Smooth muscle cell (in vitro differentiated cells): Measurements from ENCODE around the gene GAB2. TPM values are rescaled to one million over a fixed set of nuclear protein-coding genes. Genes with fewer than 3 reads are reported as not detected.

Experiments
- DNase-seq: peaks from one replicate; lab custom pipeline; 2025; ENCODE audit not compliant: unreplicated experiment; lab: John Stamatoyannopoulos, UW
- H2AFZ ChIP-seq: fragments of 200-600 bp; sonication (generic); 2 replicates; pipeline ENCODE4 v1.6.0; 2016; ENCODE audit warnings: antibody characterized with exemption, low read depth, mild to moderate bottlenecking
- H3F3A ChIP-seq: fragments of 200-600 bp; sonication (generic); 2 replicates; pipeline ENCODE4 v1.6.0; 2017; ENCODE audit warnings: antibody characterized with exemption, low read depth
- H3K27ac ChIP-seq: fragments of 200-600 bp; sonication (generic); 2 replicates; pipeline ENCODE4 v1.5.1; 2016; ENCODE audit warnings: low read depth, mild to moderate bottlenecking
- H3K27me3 ChIP-seq: fragments of 200-600 bp; sonication (generic); 2 replicates; pipeline ENCODE4 v1.6.1; 2016; ENCODE audit warnings: low read depth, mild to moderate bottlenecking
- H3K36me3 ChIP-seq: fragments of 200-600 bp; sonication (generic); 2 replicates; pipeline ENCODE4 v1.5.1; 2016; ENCODE audit warnings: low read depth
- H3K4me1 ChIP-seq: fragments of 200-600 bp; sonication (generic); 2 replicates; pipeline ENCODE4 v1.5.1; 2016; ENCODE audit warnings: low read depth
- H3K4me2 ChIP-seq: fragments of 200-600 bp; sonication (generic); 2 replicates; pipeline ENCODE4 v1.6.0; 2016; ENCODE audit warnings: mild to moderate bottlenecking
- H3K4me3 ChIP-seq: fragments of 200-600 bp; sonication (generic); 2 replicates; pipeline ENCODE4 v1.5.1; 2016; ENCODE audit warnings: mild to moderate bottlenecking
- H3K79me2 ChIP-seq: fragments of 200-600 bp; sonication (generic); 2 replicates; pipeline ENCODE4 v1.6.0; 2016; ENCODE audit warnings: low read depth, mild to moderate bottlenecking
- H3K9ac ChIP-seq: fragments of 200-600 bp; sonication (generic); 2 replicates; pipeline ENCODE4 v1.6.0; 2016; ENCODE audit warnings: low read depth
- H3K9me3 ChIP-seq: fragments of 200-600 bp; sonication (generic); replicated peaks from 2 replicates; pipeline ENCODE4 v1.5.1; 2016; ENCODE audit warnings: low read depth
- H4K20me1 ChIP-seq: fragments of 200-600 bp; sonication (generic); 2 replicates; pipeline ENCODE4 v1.6.0; 2016; ENCODE audit warnings: low read depth
- WGBS: methylation state at CpG from one replicate; pipeline ENCODE4 v1.1.7; 2016; ENCODE audit warnings: low lambda C conversion rate; 5-methylcytosine and 5-hydroxymethylcytosine counted together
- polyA plus RNA-seq: library from polyadenylated mRNA; unstranded; fragments of >200 nt; fragmentation: Nextera tagmentation; extraction: Ambion mirVana; gene quantifications from 2 replicates; pipeline ENCODE4 v1.2.1, GENCODE V29; 2016
- total RNA-seq: library from RNA; depleted of rRNA; stranded (reverse); fragments of >200 nt; gene quantifications from 2 replicates; pipeline ENCODE4 v1.2.3, GENCODE V29; 2014
- TF ChIP-seq, protein P1 (sequence below): fragments of 200-600 bp; sonication (generic); IDR thresholded peaks from 2 replicates; pipeline ENCODE4 v1.5.1; 2017; ENCODE audit warnings: borderline replicate concordance, mild to moderate bottlenecking, antibody characterized with exemption; ENCODE audit not compliant: insufficient read depth, poor library complexity, severe bottlenecking

GAB2 gene
- total and polyA plus RNA-seq, 2 experiments from 2014 or later: 4.2 to 9.7 TPM

- Histone ChIP-seq H3K4me2 (no peak overlapping the region), H3K9ac (no peak overlapping the region), H3K36me3 (no peaks in the 10 kb centered on the region), H3F3A (no peaks in the 10 kb centered on the region), H2AFZ (no peak overlapping the region), H3K4me3 (no peak overlapping the region), H3K9me3 (no peaks in the 10 kb centered on the region), H3K4me1 (peaks cover 30% of the 10 kb centered on the region), H3K27me3 (no peaks in the 10 kb centered on the region), H3K27ac (no peak overlapping the region), H3K79me2 (peaks cover 80% of the 10 kb centered on the region), H4K20me1 (no peaks in the 10 kb centered on the region)
- TF ChIP-seq, protein P1, sequence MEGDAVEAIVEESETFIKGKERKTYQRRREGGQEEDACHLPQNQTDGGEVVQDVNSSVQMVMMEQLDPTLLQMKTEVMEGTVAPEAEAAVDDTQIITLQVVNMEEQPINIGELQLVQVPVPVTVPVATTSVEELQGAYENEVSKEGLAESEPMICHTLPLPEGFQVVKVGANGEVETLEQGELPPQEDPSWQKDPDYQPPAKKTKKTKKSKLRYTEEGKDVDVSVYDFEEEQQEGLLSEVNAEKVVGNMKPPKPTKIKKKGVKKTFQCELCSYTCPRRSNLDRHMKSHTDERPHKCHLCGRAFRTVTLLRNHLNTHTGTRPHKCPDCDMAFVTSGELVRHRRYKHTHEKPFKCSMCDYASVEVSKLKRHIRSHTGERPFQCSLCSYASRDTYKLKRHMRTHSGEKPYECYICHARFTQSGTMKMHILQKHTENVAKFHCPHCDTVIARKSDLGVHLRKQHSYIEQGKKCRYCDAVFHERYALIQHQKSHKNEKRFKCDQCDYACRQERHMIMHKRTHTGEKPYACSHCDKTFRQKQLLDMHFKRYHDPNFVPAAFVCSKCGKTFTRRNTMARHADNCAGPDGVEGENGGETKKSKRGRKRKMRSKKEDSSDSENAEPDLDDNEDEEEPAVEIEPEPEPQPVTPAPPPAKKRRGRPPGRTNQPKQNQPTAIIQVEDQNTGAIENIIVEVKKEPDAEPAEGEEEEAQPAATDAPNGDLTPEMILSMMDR: no peak
- 44% methylated on average over 2 of the region's 2 CpGs for WGBS
- no peak for DNase-seq
These were observed 52.2 kb downstream of the GAB2 start for GRCh38 chr11:78365381-78365792.

DNA sequence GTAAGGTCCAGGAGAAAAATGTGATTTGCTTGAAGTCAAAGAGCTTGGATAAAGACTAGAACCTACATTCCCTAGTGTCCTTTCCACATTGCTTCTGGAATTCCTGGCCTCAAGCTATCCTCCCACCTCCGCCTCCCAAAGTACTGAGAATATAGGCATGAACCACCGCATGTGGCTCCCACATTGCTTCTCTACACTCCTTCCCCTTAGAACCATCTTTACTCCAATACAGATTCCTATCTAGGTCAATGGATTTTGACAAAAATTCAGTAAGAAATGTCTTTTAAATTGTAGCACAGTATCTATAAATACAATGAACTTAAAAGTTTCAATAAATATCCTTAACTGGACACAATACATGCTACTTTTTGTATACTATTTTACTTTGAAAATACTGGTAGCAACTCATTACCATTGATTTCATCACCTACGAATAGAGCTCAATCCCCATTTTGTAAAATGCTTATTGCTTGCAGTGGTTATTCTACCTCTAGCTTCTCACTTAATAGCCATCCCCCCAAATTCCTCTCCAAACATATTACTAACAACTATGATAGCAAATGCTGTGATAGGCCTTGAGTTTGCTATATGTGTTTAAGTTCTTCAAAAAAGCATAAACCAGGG is 53.4 kb downstream of the GAB2 start:
- TF ChIP-seq, protein P1: no peak
- Histone ChIP-seq H3K4me1 (peaks cover 30% of the 10 kb centered on the region), H3K9ac (no peak overlapping the region), H3K36me3 (no peaks in the 10 kb centered on the region), H3K4me3 (no peak overlapping the region), H2AFZ (no peak overlapping the region), H3K27ac (no peak overlapping the region), H3K79me2 (peaks cover 86% of the 10 kb centered on the region), H3F3A (no peaks in the 10 kb centered on the region), H3K4me2 (no peak overlapping the region), H3K27me3 (no peaks in the 10 kb centered on the region), H3K9me3 (no peaks in the 10 kb centered on the region), H4K20me1 (no peaks in the 10 kb centered on the region)
- no peak for DNase-seq
- 84% methylated on average over 3 of the region's 3 CpGs for WGBS

DNA sequence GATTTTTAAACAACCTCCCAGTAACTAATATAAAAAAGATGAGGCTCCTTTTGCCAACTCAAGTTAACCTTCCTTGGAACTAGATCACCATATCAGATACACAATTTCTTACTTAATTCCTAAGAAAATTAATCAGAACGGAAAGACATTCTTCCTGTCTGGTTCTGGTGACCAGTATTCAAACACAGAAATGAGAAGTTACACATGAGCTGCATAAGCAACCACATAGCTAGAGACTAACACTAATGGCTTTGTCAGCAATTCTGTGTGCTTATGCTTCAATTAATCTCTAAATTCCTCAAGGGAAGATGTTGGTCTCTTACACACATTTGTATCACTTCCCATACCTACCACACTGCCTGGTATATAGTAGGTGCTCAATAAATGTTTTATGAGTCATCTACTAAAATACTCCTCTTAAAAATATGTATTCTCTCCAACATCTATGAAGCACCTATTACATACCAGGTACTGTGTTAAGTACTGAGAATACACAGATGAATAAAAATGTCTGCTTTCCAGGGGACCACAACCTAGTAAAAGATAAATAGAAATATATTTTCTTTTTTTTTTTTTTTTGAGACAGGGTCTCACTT is 54.5 kb downstream of the GAB2 start:
- Histone ChIP-seq H3K27me3 (no peaks in the 10 kb centered on the region), H3F3A (no peaks in the 10 kb centered on the region), H4K20me1 (no peaks in the 10 kb centered on the region), H3K79me2 (peaks cover 84% of the 10 kb centered on the region), H3K9ac (no peak overlapping the region), H3K4me3 (no peak overlapping the region), H3K36me3 (no peaks in the 10 kb centered on the region), H3K4me1 (peaks cover 30% of the 10 kb centered on the region), H3K9me3 (peaks cover 4% of the 10 kb centered on the region), H3K27ac (no peak overlapping the region), H2AFZ (no peak overlapping the region), H3K4me2 (no peak overlapping the region)
- TF ChIP-seq, protein P1: no peak
- no peak for DNase-seq
- WGBS: 83% methylated on average over 1 of the region's 1 CpG

GRCh38 chr11:78361228-78361627 is 56.4 kb downstream of the GAB2 start:
- TF ChIP-seq, protein P1: no peak
- H3K27ac ChIP-seq: no peak overlapping the region
- no peak overlapping the region for H2AFZ ChIP-seq

More at GRCh38 chr11:78361228-78361627, 56.4 kb downstream of the GAB2 start:
- Histone ChIP-seq H3K9ac (no peak overlapping the region), H3K9me3 (peaks cover 4% of the 10 kb centered on the region), H3K4me2 (no peak overlapping the region), H4K20me1 (no peaks in the 10 kb centered on the region), H3K36me3 (no peaks in the 10 kb centered on the region), H3K4me3 (no peak overlapping the region), H3K27me3 (no peaks in the 10 kb centered on the region), H3F3A (no peaks in the 10 kb centered on the region), H3K79me2 (peaks cover 87% of the 10 kb centered on the region), H3K4me1 (peaks cover 22% of the 10 kb centered on the region)
- no peak for DNase-seq
- WGBS: 94% methylated on average over 2 of the region's 2 CpGs
